Osteoblast (primary cell): Measurements from ENCODE around the gene LUC7L. TPM values are rescaled to one million over a fixed set of nuclear protein-coding genes. Genes with fewer than 3 reads are reported as not detected.
A peak's percentile ranks its signal among the peaks of the same experiment; 100 is the strongest.
"Not testable (repeated sequence)": the region's sequence is repeated elsewhere in the genome, so short reads cannot be mapped to it uniquely, and the experiment has no call there.

Experiments used
- DNase-seq: peaks from one replicate; pipeline ENCODE4 v3.0.0; 2011; ENCODE audit warnings: low spot score, mixed read lengths; ENCODE audit not compliant: insufficient read length; ENCODE audit errors: missing footprints
- H2AFZ ChIP-seq: 2 replicates; pipeline ENCODE4 v1.6.0; 2011; ENCODE audit warnings: mild to moderate bottlenecking, low read length
- H3K27ac ChIP-seq: 2 replicates; pipeline ENCODE4 v1.5.1; 2011; ENCODE audit warnings: mild to moderate bottlenecking, low read depth, low read length, moderate library complexity
- H3K27me3 ChIP-seq: 2 replicates; pipeline ENCODE4 v1.6.0; 2012; ENCODE audit warnings: mild to moderate bottlenecking, control low read depth, inconsistent platforms, low read length, moderate library complexity; ENCODE audit not compliant: insufficient read depth
- H3K36me3 ChIP-seq: 2 replicates; pipeline ENCODE4 v1.5.1; 2011; ENCODE audit warnings: mild to moderate bottlenecking, low read length, control low read depth, moderate library complexity; ENCODE audit not compliant: insufficient read depth
- H3K4me1 ChIP-seq: 2 replicates; pipeline ENCODE4 v1.5.1; 2011; ENCODE audit warnings: mild to moderate bottlenecking, low read length, control low read depth, moderate library complexity; ENCODE audit not compliant: insufficient read depth
- H3K4me2 ChIP-seq: 2 replicates; pipeline ENCODE4 v1.6.0; 2011; ENCODE audit warnings: mild to moderate bottlenecking, low read length; ENCODE audit not compliant: insufficient read depth
- H3K4me3 ChIP-seq: fragments of 200-600 bp; sonication (generic); 3 replicates; pipeline ENCODE4 v1.5.1; 2012; ENCODE audit warnings: mild to moderate bottlenecking, low read length, inconsistent platforms; ENCODE audit not compliant: insufficient read depth
- H3K79me2 ChIP-seq: 2 replicates; pipeline ENCODE4 v1.6.0; 2012; ENCODE audit warnings: mild to moderate bottlenecking, low read length, control low read depth, inconsistent platforms; ENCODE audit not compliant: insufficient read depth
- H3K9me3 ChIP-seq: 2 replicates; pipeline ENCODE4 v1.5.1; 2011; ENCODE audit warnings: low read depth, low read length, control low read depth
- H4K20me1 ChIP-seq: 2 replicates; pipeline ENCODE4 v1.6.0; 2012; ENCODE audit warnings: mild to moderate bottlenecking, low read length, control low read depth; ENCODE audit not compliant: insufficient read depth
- total RNA-seq: library from RNA; depleted of rRNA; stranded (reverse); fragments of >200 nt; gene quantifications from 2 replicates; pipeline ENCODE4 v1.2.3, GENCODE V29; 2012
- TF ChIP-seq, protein P1 (sequence below): IDR thresholded peaks from 2 replicates; pipeline ENCODE4 v1.5.1; 2011; ENCODE audit warnings: mild to moderate bottlenecking, low read depth, low read length, moderate library complexity; ENCODE audit errors: extremely low read depth

The LUC7L gene
- total RNA-seq, 1 donor: 46.0 TPM

DNA sequence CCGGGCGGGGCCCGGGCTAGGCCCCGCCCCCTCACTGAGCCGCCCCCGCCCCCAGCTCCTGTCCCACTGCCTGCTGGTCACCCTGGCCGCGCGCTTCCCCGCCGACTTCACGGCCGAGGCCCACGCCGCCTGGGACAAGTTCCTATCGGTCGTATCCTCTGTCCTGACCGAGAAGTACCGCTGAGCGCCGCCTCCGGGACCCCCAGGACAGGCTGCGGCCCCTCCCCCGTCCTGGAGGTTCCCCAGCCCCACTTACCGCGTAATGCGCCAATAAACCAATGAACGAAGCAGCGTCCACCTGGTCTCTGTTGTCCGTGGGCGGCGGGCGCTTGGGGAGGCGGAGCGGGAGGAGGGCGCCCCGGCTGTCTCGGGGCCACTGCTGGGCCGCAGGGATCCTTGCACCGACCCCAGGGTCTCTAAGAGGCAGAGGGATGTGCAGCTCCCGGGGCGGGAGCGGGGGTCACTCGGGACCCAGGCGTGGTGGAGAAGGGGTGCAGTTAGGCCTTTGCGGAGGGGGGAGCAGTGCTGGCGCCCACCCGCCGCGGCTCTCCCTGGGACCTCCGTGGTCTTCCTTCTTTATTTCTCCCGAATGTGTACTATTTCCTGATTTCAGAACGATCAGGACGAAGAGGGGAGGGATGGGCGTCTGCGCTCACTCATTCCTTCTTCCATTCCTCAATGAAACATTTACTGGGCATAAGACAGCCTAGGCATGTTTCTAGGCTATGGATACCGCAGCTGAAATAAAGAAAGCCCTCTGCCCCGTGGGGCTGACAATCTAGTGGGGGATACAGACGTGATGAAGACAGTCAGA, 74.8 kb downstream of the LUC7L start:
- H3K36me3 ChIP-seq: no peaks in the 10 kb centered on the region
- H3K4me3 ChIP-seq: peak overlapping the region; percentile 55
- DNase-seq: peak; percentile 85
- H3K4me2 ChIP-seq: peak overlapping the region; percentile 64
- H3K79me2 ChIP-seq: no peaks in the 10 kb centered on the region
- peaks cover 5% of the 10 kb centered on the region for H3K4me1 ChIP-seq
- TF ChIP-seq, protein P1, sequence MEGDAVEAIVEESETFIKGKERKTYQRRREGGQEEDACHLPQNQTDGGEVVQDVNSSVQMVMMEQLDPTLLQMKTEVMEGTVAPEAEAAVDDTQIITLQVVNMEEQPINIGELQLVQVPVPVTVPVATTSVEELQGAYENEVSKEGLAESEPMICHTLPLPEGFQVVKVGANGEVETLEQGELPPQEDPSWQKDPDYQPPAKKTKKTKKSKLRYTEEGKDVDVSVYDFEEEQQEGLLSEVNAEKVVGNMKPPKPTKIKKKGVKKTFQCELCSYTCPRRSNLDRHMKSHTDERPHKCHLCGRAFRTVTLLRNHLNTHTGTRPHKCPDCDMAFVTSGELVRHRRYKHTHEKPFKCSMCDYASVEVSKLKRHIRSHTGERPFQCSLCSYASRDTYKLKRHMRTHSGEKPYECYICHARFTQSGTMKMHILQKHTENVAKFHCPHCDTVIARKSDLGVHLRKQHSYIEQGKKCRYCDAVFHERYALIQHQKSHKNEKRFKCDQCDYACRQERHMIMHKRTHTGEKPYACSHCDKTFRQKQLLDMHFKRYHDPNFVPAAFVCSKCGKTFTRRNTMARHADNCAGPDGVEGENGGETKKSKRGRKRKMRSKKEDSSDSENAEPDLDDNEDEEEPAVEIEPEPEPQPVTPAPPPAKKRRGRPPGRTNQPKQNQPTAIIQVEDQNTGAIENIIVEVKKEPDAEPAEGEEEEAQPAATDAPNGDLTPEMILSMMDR: no peak
- no peak overlapping the region for H2AFZ ChIP-seq
- H3K27me3 ChIP-seq: peaks cover 29% of the 10 kb centered on the region
- no peak overlapping the region for H3K27ac ChIP-seq
- H3K9me3 ChIP-seq: no peaks in the 10 kb centered on the region
- H4K20me1 ChIP-seq: no peaks in the 10 kb centered on the region

DNA sequence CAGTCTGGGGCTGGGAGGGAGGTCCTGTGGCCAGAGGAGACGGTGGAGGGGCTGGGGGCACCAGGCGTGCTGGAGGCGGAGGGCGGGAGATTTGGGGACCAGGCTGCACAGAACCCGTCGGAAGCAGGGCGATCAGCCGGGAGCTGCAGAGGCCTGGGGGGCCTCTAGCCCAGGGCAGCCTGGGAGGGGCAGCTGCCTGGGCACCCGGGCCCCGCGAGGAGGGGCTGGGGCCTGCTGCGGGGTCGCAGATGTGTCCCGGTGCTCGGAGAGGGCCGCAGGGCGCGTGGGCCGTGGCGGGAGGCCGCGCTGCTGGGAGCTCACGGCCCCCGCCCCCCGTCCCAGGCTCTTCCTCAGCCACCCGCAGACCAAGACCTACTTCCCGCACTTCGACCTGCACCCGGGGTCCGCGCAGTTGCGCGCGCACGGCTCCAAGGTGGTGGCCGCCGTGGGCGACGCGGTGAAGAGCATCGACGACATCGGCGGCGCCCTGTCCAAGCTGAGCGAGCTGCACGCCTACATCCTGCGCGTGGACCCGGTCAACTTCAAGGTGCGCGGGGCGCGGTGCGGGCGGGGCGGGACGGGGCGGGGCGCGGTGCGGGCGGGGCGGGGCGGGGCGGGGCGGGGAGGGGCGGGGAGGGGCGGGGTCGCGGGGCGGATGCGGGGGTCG, 75.6 kb downstream of the LUC7L start:
- H3K79me2 ChIP-seq, H3K27ac ChIP-seq, H3K4me3 ChIP-seq, H4K20me1 ChIP-seq, H3K36me3 ChIP-seq, DNase-seq, H3K9me3 ChIP-seq, H3K4me2 ChIP-seq, H2AFZ ChIP-seq: not testable (repeated sequence)
- Histone ChIP-seq H3K4me1 (peaks cover 10% of the 10 kb centered on the region), H3K27me3 (peaks cover 26% of the 10 kb centered on the region)

DNA sequence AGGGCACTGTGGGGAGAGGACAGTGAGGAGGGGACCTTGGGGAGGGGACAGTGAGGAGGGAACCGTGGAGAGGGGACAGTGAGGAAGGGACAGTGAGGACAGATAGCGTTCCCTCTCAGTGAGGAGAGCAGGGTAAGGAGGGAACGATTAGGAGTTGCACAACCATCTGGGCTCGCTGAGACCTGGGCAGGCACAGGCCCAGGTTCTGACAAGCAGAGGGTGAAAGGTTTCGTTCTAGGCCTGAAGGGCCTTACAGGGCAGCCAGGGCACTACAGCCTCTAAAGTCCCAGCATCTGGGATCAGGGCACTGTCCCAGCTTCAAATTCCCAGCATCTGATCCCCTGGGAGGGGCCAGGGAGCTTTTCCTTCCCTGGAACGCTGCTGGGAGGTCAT, 76.1 kb downstream of the LUC7L start:
- H3K79me2 ChIP-seq, H2AFZ ChIP-seq, H4K20me1 ChIP-seq, H3K27ac ChIP-seq, H3K4me2 ChIP-seq, H3K4me3 ChIP-seq, H3K9me3 ChIP-seq, H3K36me3 ChIP-seq, DNase-seq: not testable (repeated sequence)
- Histone ChIP-seq H3K27me3 (peaks cover 24% of the 10 kb centered on the region), H3K4me1 (peaks cover 13% of the 10 kb centered on the region)

GRCh38 chr16:152141-153128, 76.8 kb downstream of the LUC7L start, which contains the start of gene HBZ:
Gene HBZ, plus strand, starts transcription at chr16:152644. Its CDS starts 266 bp downstream, at chr16:152910.
- no peaks in the 10 kb centered on the region for H3K79me2 ChIP-seq
- H3K9me3 ChIP-seq: no peaks in the 10 kb centered on the region
- H3K4me2 ChIP-seq: no peak within 1 kb of the TSS
- H3K36me3 ChIP-seq: no peaks in the 10 kb centered on the region
- H3K27me3 ChIP-seq: peaks cover 20% of the 10 kb centered on the region
- no peak for DNase-seq
- no peak within 1 kb of the TSS for H3K27ac ChIP-seq
- no peaks in the 10 kb centered on the region for H4K20me1 ChIP-seq
- TF ChIP-seq, protein P1: no peak
- H3K4me3 ChIP-seq: no peak within 1 kb of the TSS
- H2AFZ ChIP-seq: no peak within 1 kb of the TSS
- peaks cover 13% of the 10 kb centered on the region for H3K4me1 ChIP-seq
